Upper lobe of left lung (tissue), 6 donors: ENCODE results near the gene CIRBP. TPM values are rescaled to one million over a fixed set of nuclear protein-coding genes. Genes with fewer than 3 reads are reported as not detected.

Source experiments
- ATAC-seq, 2 donors: fragments of 200-7000 bp; cut with Tn5 transposase; one replicate each; pipeline ENCODE4 v1.9.1; 2022; ENCODE audit warnings: mild to moderate bottlenecking in 2 of 2, moderate library complexity in 2 of 2; ENCODE audit not compliant: low FRiP score in 2 of 2
- DNase-seq, 2 donors: peaks; one replicate each; pipeline ENCODE4 v3.0.0-alpha.2; 2019 to 2020
- H3K27ac ChIP-seq, 4 donors: fragments of 200-600 bp; sonication (generic); one replicate each; pipeline ENCODE4 v1.5.1; 2016 to 2019
- H3K27me3 ChIP-seq, 4 donors: fragments of 200-600 bp; sonication (generic); one replicate each; pipeline ENCODE4 v1.5.1; 2017 to 2019
- H3K36me3 ChIP-seq, 4 donors: fragments of 200-600 bp; sonication (generic); one replicate each; pipeline ENCODE4 v1.5.1; 2016 to 2019
- H3K4me1 ChIP-seq, 4 donors: fragments of 200-600 bp; sonication (generic); one replicate each; pipeline ENCODE4 v1.5.1; 2018 to 2019
- H3K4me3 ChIP-seq, 4 donors: fragments of 200-600 bp; sonication (generic); one replicate each; pipeline ENCODE4 v1.5.1; 2017 to 2019; ENCODE audit warnings: mild to moderate bottlenecking in 2 of 4, moderate library complexity in 1 of 4
- H3K9me3 ChIP-seq, 4 donors: fragments of 200-600 bp; sonication (generic); one replicate each; pipeline ENCODE4 v1.5.1; 2018 to 2019
- CTCF ChIP-seq, 6 experiments: fragments of 450-650 bp in 4 of 6; fragments of 200-600 bp in 2 of 6; sonication (generic) in 2 of 6; IDR thresholded peaks; one replicate each; pipeline ENCODE4 v1.5.1; 2016 to 2019; ENCODE audit warnings: antibody characterized with exemption in 6 of 6
- EP300 ChIP-seq, 4 donors: sonication (generic); formaldehyde crosslinking; IDR thresholded peaks; one replicate each; pipeline ENCODE4 v1.5.1; 2017; ENCODE audit warnings: antibody characterized with exemption in 4 of 4, control low read depth in 2 of 4
- POLR2A ChIP-seq, 4 donors: fragments of 450-650 bp; IDR thresholded peaks; one replicate each; pipeline ENCODE4 v1.5.1; 2016 to 2017; ENCODE audit warnings: antibody characterized with exemption in 4 of 4, mild to moderate bottlenecking in 2 of 4
- POLR2AphosphoS5 ChIP-seq, 2 donors: sonication (generic); formaldehyde crosslinking; IDR thresholded peaks; one replicate each; pipeline ENCODE4 v1.5.1; 2017; ENCODE audit warnings: antibody characterized with exemption in 2 of 2
- WGBS, 2 donors: methylation state at CpG; one replicate each; pipeline ENCODE4 v1.1.5; 2017 to 2018; 5-methylcytosine and 5-hydroxymethylcytosine counted together
- total RNA-seq, 6 donors: library from RNA; depleted of rRNA in 4 of 6; stranded (reverse); fragments of >200 nt in 4 of 6; gene quantifications; one replicate each; pipeline versions ENCODE4 v1.1.0 to v1.2.1, GENCODE V29; 2016 to 2021
- donor health status: DM: no; HTN: no; CAD: no; lungs with moderate emphysema.
- donor health status: DM: no; HTN: yes; CAD: no; lungs with severe emphysema.

The CIRBP gene
- total RNA-seq, 6 donors from 2014 or later, result 326 to 1,348 (median 441) TPM

DNA sequence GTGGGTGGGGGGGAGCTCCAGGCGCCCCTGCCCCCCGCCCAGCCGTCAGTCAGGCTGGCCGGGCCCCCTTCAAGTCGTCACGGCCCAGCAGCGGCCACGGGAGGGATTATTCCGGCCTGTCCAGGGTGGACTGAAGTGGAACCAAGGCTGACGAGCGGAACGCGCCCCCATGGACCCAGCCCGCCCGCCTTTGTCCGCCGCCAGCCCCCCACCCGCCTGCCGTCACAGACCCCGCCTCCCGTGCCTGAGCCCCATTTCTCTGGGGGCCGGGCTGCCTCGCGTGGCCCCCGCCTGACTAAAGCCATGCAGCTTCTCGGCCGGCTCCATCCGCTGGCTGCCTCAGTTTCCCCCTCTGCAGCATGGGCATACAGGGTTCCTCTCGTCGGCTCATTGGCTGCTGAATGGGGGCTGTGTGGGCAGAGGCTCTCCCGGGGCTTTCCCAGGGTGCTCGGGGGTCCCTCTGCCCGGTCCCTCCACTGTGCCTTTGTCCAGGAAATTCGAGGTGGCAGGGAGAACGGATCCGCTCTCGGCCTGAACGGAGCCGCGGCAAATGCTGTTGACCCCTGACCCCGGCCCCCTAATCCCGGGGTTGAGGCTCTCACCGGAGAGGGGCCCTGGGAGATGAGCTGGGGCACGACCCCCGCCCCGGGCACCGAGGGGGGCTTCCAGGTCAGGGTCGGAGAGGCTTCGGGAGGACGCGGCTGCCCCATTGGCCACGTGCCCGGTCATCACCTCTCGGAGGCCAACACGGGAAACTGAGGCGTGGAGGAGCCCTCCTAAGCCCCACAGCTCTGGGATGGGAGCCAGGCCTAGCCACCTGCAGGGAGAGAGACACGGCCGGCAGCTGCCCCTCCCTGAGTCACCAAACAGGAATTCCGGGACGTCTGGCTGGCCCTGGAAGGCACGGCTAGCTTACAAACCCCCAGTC is 43.9 kb downstream of the CIRBP start:
- Histone ChIP-seq H3K36me3 (no peaks in the 10 kb centered on the region), H3K9me3 (no peaks in the 10 kb centered on the region), H3K27ac (no peak overlapping the region), H3K4me3 (no peak overlapping the region), H3K4me1 (peaks cover 6 to 17% (median 7%) of the 10 kb centered on the region in 4 donors), H3K27me3 (peaks cover 0 to 33% (median 16%) of the 10 kb centered on the region in 4 donors)
- DNase-seq (peak in 1 of 2 donors; percentile 70), ATAC-seq (no peak)
- 51 to 75% methylated on average over 19 to 44 of the region's 61 CpGs for WGBS, 2 donors
- no peak for TF ChIP-seq POLR2AphosphoS5 (IDR thresholded peaks at IDR 0.05)
- TF ChIP-seq EP300 (IDR thresholded peaks at IDR 0.05), result no peak
- TF ChIP-seq CTCF (IDR thresholded peaks at IDR 0.05), result no peak
- TF ChIP-seq POLR2A (IDR thresholded peaks at IDR 0.05), result no peak

- H3K9me3 ChIP-seq, result no peaks in the 10 kb centered on the region
- no peak for ATAC-seq
These were observed 44.8 kb downstream of the CIRBP start for GRCh38 chr19:1313695-1314613.

DNA sequence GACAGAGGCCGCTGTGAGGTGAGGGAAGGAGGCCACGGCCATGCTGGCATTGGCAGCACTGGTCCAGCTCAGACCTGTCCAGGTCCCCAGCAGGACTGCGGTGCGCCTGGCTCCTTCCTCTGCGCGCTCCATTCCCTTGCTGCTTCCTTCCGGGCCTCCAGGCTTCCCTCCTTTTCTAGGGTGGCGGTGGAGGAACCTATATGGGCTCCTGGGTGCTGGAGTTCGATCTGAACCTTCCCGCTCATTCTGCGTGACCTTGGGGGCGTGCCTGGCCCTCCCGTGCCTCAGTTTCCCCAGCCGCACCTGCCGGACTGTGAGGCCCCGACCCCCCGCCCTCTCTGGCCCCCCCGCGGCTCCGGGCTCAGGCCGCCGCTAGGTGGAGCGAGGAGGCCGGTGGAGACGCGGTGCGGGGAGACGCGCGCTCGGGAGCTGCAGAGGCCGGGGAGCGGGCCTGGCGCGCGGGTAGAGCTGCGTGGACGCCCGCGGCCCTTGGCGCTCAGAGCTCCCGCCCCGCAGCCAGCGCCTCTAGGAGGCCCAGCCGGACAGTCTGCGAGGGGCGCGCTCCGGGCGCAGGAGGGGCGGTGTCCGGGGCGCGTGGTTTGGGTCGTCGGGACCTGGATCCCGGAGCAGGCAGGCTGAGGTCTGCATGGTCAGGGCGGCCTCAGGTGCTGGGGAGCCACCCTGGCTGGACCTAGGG is 46.5 kb downstream of the CIRBP start:
- Histone ChIP-seq H3K27me3 (peaks cover 0 to 40% (median 18%) of the 10 kb centered on the region in 4 donors), H3K27ac (no peak overlapping the region), H3K36me3 (no peaks in the 10 kb centered on the region), H3K4me3 (peak overlapping the region in 3 of 4 donors; percentile 8 to 34 (median 30)), H3K9me3 (no peaks in the 10 kb centered on the region), H3K4me1 (peaks cover 6 to 17% (median 7%) of the 10 kb centered on the region in 4 donors)
- ATAC-seq (peak in 1 of 2 donors; percentile 76), DNase-seq (peak; percentile 29 to 90)
- no peak for TF ChIP-seq POLR2A (IDR thresholded peaks at IDR 0.05)
- TF ChIP-seq CTCF (IDR thresholded peaks at IDR 0.05), result peak; percentile 48 to 73 (median 56)
- 15 to 18% methylated on average over 23 to 25 of the region's 58 CpGs for WGBS, 2 donors

More at GRCh38 chr19:1313695-1314613, 44.8 kb downstream of the CIRBP start:
- no peaks in the 10 kb centered on the region for H3K36me3 ChIP-seq
- 56 to 67% methylated on average over 16 to 31 of the region's 32 CpGs for WGBS, 2 donors
- peak in 1 of 2 donors; percentile 74 for DNase-seq
- peaks cover 0 to 39% (median 17%) of the 10 kb centered on the region in 4 donors for H3K27me3 ChIP-seq
- H3K4me1 ChIP-seq, result peaks cover 6 to 17% (median 7%) of the 10 kb centered on the region in 4 donors
- no peak overlapping the region for H3K4me3 ChIP-seq
- no peak overlapping the region for H3K27ac ChIP-seq
- TF ChIP-seq CTCF (IDR thresholded peaks at IDR 0.05), result no peak

DNA sequence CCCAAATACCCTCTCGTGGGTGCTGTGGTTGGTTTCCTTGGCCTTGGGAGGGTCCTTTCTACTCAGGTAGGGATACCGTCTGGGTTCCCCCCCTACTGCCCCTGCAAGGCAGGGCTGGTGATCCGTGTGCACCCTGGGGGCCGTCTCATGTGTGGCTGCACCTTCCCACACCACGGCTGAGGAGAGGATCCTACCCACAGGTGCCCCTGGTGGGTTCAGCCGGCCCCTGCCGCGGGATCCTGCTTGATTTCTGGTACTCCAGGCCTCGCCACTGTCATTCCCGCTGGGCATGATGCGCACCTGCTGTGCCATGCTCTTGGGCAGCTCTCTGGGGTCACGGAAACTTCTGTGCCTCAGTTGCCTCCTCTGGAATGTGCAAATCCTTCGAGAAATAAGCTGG is 47.3 kb downstream of the CIRBP start:
- Histone ChIP-seq H3K4me1 (peaks cover 6 to 17% (median 7%) of the 10 kb centered on the region in 4 donors), H3K9me3 (no peaks in the 10 kb centered on the region), H3K27ac (no peak overlapping the region), H3K27me3 (peaks cover 0 to 40% (median 17%) of the 10 kb centered on the region in 4 donors), H3K36me3 (no peaks in the 10 kb centered on the region), H3K4me3 (no peak overlapping the region)
- ATAC-seq, result no peak
- WGBS, 2 donors, result 75% methylated on average over 13 of the region's 13 CpGs; no CpG with 5 or more reads in 1 of the 2 donors
- peak in 1 of 2 donors; percentile 64 for DNase-seq
- TF ChIP-seq CTCF (IDR thresholded peaks at IDR 0.05) (no peak), POLR2A (IDR thresholded peaks at IDR 0.05) (no peak), EP300 (IDR thresholded peaks at IDR 0.05) (no peak), POLR2AphosphoS5 (IDR thresholded peaks at IDR 0.05) (no peak)
